ENCODE data around the gene LGSN.

Gene LGSN

GRCh38 chr6:63322981-63323380, 3.2 kb upstream of the LGSN start:
- DNase-seq (ENCODE audit: low spot score in 2 of 2) = no peak

GRCh38 chr6:63321821-63322220, 2.0 kb upstream of the LGSN start:
- no peaks in the 10 kb centered on the region for H3K4me1 Mint-ChIP-seq
- H3K4me3 Mint-ChIP-seq = no peak overlapping the region
- H3K9me3 Mint-ChIP-seq = peaks cover 4% of the 10 kb centered on the region
- ATAC-seq (no peak), DNase-seq (ENCODE audit: low spot score in 2 of 2) (no peak)
- H3K36me3 Mint-ChIP-seq = no peaks in the 10 kb centered on the region
- no peak overlapping the region for H3K27ac Mint-ChIP-seq

More at GRCh38 chr6:63322981-63323380, 3.2 kb upstream of the LGSN start:
- H3K4me3 Mint-ChIP-seq = no peak overlapping the region
- H3K4me1 Mint-ChIP-seq = no peaks in the 10 kb centered on the region
- peaks cover 7% of the 10 kb centered on the region for H3K9me3 Mint-ChIP-seq
- H3K36me3 Mint-ChIP-seq = no peaks in the 10 kb centered on the region
- no peak for ATAC-seq
- H3K27ac Mint-ChIP-seq = no peak overlapping the region

DNA sequence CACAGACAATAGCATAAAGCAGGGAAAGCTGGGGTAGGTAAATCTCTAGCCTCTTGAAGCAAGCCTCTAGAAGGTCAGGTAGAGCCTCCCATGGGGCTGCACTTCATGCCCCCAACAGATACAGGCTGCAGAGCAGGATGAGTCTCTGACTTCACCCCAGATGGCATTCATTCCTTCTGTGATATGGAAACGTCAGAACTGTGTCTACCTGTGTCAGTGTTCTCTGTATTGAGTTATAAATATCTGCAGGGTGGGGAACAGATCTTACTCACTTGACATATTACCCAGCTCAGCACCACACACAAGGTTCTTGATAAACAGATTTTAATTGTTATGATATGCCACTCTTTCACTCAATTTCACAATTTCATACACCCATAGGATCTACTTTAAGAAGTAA, 2.1 kb downstream of the LGSN start:
- Mint-ChIP-seq H3K4me1 (no peaks in the 10 kb centered on the region), H3K36me3 (no peaks in the 10 kb centered on the region), H3K27ac (no peak overlapping the region), H3K4me3 (no peak overlapping the region), H3K9me3 (peaks cover 2% of the 10 kb centered on the region)
- ATAC-seq (no peak), DNase-seq (ENCODE audit: low spot score in 2 of 2) (no peak)

- Mint-ChIP-seq H3K9me3 (peaks cover 2% of the 10 kb centered on the region), H3K36me3 (no peaks in the 10 kb centered on the region), H3K4me3 (no peak overlapping the region), H3K4me1 (no peaks in the 10 kb centered on the region), H3K27ac (no peak overlapping the region)
- ATAC-seq (no peak), DNase-seq (ENCODE audit: low spot score in 2 of 2) (no peak)
Observed at GRCh38 chr6:63316113-63316512, 3.7 kb downstream of the LGSN start.

GRCh38 chr6:63313111-63313510, 6.7 kb downstream of the LGSN start:
- ATAC-seq = no peak
- H3K4me3 Mint-ChIP-seq = no peak overlapping the region
- no peak for DNase-seq (ENCODE audit: low spot score in 2 of 2)
- H3K4me1 Mint-ChIP-seq = no peaks in the 10 kb centered on the region
- peaks cover 4% of the 10 kb centered on the region for H3K9me3 Mint-ChIP-seq
- H3K27ac Mint-ChIP-seq = no peak overlapping the region
- no peaks in the 10 kb centered on the region for H3K36me3 Mint-ChIP-seq

GRCh38 chr6:63307581-63308246, 12.1 kb downstream of the LGSN start:
- DNase-seq (ENCODE audit: low spot score in 2 of 2) (no peak), ATAC-seq (no peak)
- Mint-ChIP-seq H3K27ac (no peak overlapping the region), H3K4me3 (no peak overlapping the region), H3K9me3 (peaks cover 2% of the 10 kb centered on the region), H3K36me3 (no peaks in the 10 kb centered on the region), H3K4me1 (no peaks in the 10 kb centered on the region)

GRCh38 chr6:63306420-63306819, 13.4 kb downstream of the LGSN start:
- H3K9me3 Mint-ChIP-seq = peaks cover 2% of the 10 kb centered on the region
- H3K27ac Mint-ChIP-seq = no peak overlapping the region
- no peaks in the 10 kb centered on the region for H3K36me3 Mint-ChIP-seq
- DNase-seq (ENCODE audit: low spot score in 2 of 2) (no peak), ATAC-seq (no peak)
- no peak overlapping the region for H3K4me3 Mint-ChIP-seq
- H3K4me1 Mint-ChIP-seq = no peaks in the 10 kb centered on the region

DNA sequence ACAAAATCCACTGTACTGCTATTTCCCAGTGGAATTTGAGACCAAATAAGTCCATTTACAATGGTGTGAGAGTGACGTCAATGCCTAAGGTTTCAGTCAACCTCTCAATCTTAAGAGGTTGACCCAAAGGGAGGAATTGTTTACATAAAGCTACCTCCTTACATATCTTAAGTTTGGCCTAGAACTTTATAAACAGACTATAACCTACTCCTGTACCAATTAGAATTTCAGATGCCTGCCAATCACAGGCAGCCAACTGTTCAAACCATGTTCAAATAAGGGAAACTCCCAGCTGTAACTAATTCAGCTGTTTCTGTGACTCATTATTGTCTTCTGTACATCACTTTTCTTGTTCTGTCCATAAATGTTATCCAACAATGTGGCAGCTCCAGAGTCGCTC, 14.5 kb downstream of the LGSN start:
- no peaks in the 10 kb centered on the region for H3K36me3 Mint-ChIP-seq
- peaks cover 2% of the 10 kb centered on the region for H3K9me3 Mint-ChIP-seq
- no peaks in the 10 kb centered on the region for H3K4me1 Mint-ChIP-seq
- H3K4me3 Mint-ChIP-seq = no peak overlapping the region
- no peak for ATAC-seq
- no peak overlapping the region for H3K27ac Mint-ChIP-seq
- no peak for DNase-seq (ENCODE audit: low spot score in 2 of 2)

DNA sequence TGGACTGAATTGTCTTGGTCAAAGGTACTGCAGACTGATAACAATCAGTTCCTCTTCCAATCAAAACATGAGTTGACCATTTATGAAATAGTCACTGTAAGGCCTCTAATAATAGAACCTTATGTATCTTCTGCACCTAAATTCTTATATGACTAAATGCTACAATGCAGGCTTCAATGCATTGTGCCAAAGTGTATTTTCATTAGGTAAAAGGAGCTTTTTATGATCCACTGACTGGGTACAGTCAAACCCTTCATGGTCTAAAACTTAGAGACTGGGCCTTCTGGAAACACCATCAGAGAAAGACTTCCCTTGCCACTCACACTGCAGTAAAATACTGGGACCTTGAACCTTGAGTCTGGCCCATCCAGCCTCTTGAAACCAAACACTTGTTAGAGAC, 16.3 kb downstream of the LGSN start:
- no peaks in the 10 kb centered on the region for H3K36me3 Mint-ChIP-seq
- H3K4me3 Mint-ChIP-seq = no peak overlapping the region
- ATAC-seq (no peak), DNase-seq (ENCODE audit: low spot score in 2 of 2) (no peak)
- no peak overlapping the region for H3K27ac Mint-ChIP-seq
- H3K9me3 Mint-ChIP-seq = no peaks in the 10 kb centered on the region
- H3K4me1 Mint-ChIP-seq = no peaks in the 10 kb centered on the region

DNA sequence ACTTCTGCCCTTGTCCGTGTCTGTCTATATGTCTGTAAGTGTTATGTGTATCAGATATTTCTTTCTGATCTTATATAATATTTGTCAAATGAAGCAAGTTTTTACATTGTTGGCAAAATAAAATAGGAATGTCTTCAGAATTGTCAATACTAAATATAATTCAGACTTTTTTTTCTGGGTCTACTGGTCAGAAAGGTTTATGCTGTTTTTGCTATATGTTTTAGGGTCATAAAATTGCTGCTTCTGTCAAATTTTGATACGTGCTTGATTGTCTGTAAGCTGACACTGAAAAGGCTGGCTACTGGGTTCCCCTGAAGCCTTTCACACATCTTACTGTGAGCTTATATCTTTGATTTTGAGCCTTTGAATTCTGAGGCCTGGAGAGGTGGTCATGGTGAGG, 20.1 kb downstream of the LGSN start:
- no peaks in the 10 kb centered on the region for H3K4me1 Mint-ChIP-seq
- no peak overlapping the region for H3K4me3 Mint-ChIP-seq
- no peaks in the 10 kb centered on the region for H3K9me3 Mint-ChIP-seq
- ATAC-seq = no peak
- H3K27ac Mint-ChIP-seq = no peak overlapping the region
- no peak for DNase-seq (ENCODE audit: low spot score in 2 of 2)
- H3K36me3 Mint-ChIP-seq = no peaks in the 10 kb centered on the region

GRCh38 chr6:63295553-63296194, 24.1 kb downstream of the LGSN start:
- H3K9me3 Mint-ChIP-seq = no peaks in the 10 kb centered on the region
- no peak for DNase-seq (ENCODE audit: low spot score in 2 of 2)
- H3K27ac Mint-ChIP-seq = no peak overlapping the region
- H3K4me3 Mint-ChIP-seq = no peak overlapping the region
- no peaks in the 10 kb centered on the region for H3K36me3 Mint-ChIP-seq
- no peak for ATAC-seq
- H3K4me1 Mint-ChIP-seq = no peaks in the 10 kb centered on the region

- DNase-seq (ENCODE audit: low spot score in 2 of 2) (no peak), ATAC-seq (no peak)
- H3K9me3 Mint-ChIP-seq = no peaks in the 10 kb centered on the region
- no peaks in the 10 kb centered on the region for H3K36me3 Mint-ChIP-seq
- H3K4me1 Mint-ChIP-seq = no peaks in the 10 kb centered on the region
- no peak overlapping the region for H3K27ac Mint-ChIP-seq
- H3K4me3 Mint-ChIP-seq = no peak overlapping the region
Observed at GRCh38 chr6:63290492-63291058, 29.2 kb downstream of the LGSN start.

- Mint-ChIP-seq H3K27ac (no peak overlapping the region), H3K4me3 (no peak overlapping the region), H3K36me3 (no peaks in the 10 kb centered on the region), H3K9me3 (no peaks in the 10 kb centered on the region), H3K4me1 (no peaks in the 10 kb centered on the region)
- ATAC-seq = no peak
- no peak for DNase-seq (ENCODE audit: low spot score in 2 of 2)
Observed at GRCh38 chr6:63289269-63289872, 30.4 kb downstream of the LGSN start.

- Mint-ChIP-seq H3K4me3 (no peak overlapping the region), H3K36me3 (no peaks in the 10 kb centered on the region), H3K9me3 (peaks cover 2% of the 10 kb centered on the region), H3K27ac (no peak overlapping the region), H3K4me1 (no peaks in the 10 kb centered on the region)
- no peak for DNase-seq (ENCODE audit: low spot score in 2 of 2)
- ATAC-seq = no peak
Observed at GRCh38 chr6:63280639-63281180, 39.1 kb downstream of the LGSN start.

- peaks cover 2% of the 10 kb centered on the region for H3K9me3 Mint-ChIP-seq
- no peaks in the 10 kb centered on the region for H3K4me1 Mint-ChIP-seq
- no peaks in the 10 kb centered on the region for H3K36me3 Mint-ChIP-seq
- no peak for DNase-seq (ENCODE audit: low spot score in 2 of 2)
- no peak for ATAC-seq
- no peak overlapping the region for H3K27ac Mint-ChIP-seq
- H3K4me3 Mint-ChIP-seq = no peak overlapping the region
Observed at GRCh38 chr6:63278916-63279315, 40.9 kb downstream of the LGSN start.

GRCh38 chr6:63275953-63276352, 43.8 kb downstream of the LGSN start:
- no peaks in the 10 kb centered on the region for H3K36me3 Mint-ChIP-seq
- H3K4me3 Mint-ChIP-seq = no peak overlapping the region
- no peak overlapping the region for H3K27ac Mint-ChIP-seq
- H3K9me3 Mint-ChIP-seq = peaks cover 3% of the 10 kb centered on the region
- ATAC-seq (no peak), DNase-seq (ENCODE audit: low spot score in 2 of 2) (no peak)
- H3K4me1 Mint-ChIP-seq = no peaks in the 10 kb centered on the region
